MM.1S (cell line): ENCODE results near the gene DPH3.

Experiments
- DNase-seq: peaks from one replicate; pipeline ENCODE4 v3.0.0-alpha.2; 2015
- H2AFZ ChIP-seq: fragments of 300-600 bp; sonication (generic); 2 replicates; pipeline ENCODE4 v1.6.0; 2016; ENCODE audit warnings: antibody characterized with exemption, low read length
- H3F3A ChIP-seq: fragments of 300-600 bp; sonication (generic); 2 replicates; pipeline ENCODE4 v1.6.1; 2016; ENCODE audit warnings: mild to moderate bottlenecking, antibody characterized with exemption, low read length, moderate library complexity, mixed read lengths; ENCODE audit not compliant: insufficient read depth
- H3K27ac ChIP-seq: fragments of 300-600 bp; sonication (generic); 2 replicates; pipeline ENCODE4 v1.5.1; 2016; ENCODE audit warnings: mild to moderate bottlenecking, low read length
- H3K27me3 ChIP-seq: fragments of 300-600 bp; sonication (generic); replicated peaks from 2 replicates; pipeline ENCODE4 v1.6.0; 2016; ENCODE audit warnings: low read length; ENCODE audit not compliant: insufficient read depth
- H3K36me3 ChIP-seq: fragments of 300-600 bp; sonication (generic); replicated peaks from 2 replicates; pipeline ENCODE4 v1.6.1; 2016; ENCODE audit warnings: mild to moderate bottlenecking, low read length, mixed read lengths; ENCODE audit not compliant: insufficient read depth
- H3K4me1 ChIP-seq: fragments of 300-600 bp; sonication (generic); 2 replicates; pipeline ENCODE4 v1.6.1; 2016; ENCODE audit warnings: low read length, mixed read lengths
- H3K4me2 ChIP-seq: fragments of 300-600 bp; sonication (generic); 2 replicates; pipeline ENCODE4 v1.6.0; 2016; ENCODE audit warnings: low read depth, low read length
- H3K4me3 ChIP-seq: fragments of 300-600 bp; sonication (generic); 2 replicates; pipeline ENCODE4 v1.5.1; 2016; ENCODE audit warnings: low read length, mixed read lengths
- H3K79me2 ChIP-seq: fragments of 300-600 bp; sonication (generic); 2 replicates; pipeline ENCODE4 v1.6.1; 2016; ENCODE audit warnings: mixed run types, low read length, mixed read lengths
- H3K9ac ChIP-seq: fragments of 300-600 bp; sonication (generic); 2 replicates; pipeline ENCODE4 v1.6.1; 2016; ENCODE audit warnings: low read length, mixed read lengths
- H3K9me2 ChIP-seq: fragments of 300-600 bp; sonication (generic); replicated peaks from 2 replicates; pipeline ENCODE4 v1.6.1; 2016; ENCODE audit warnings: mild to moderate bottlenecking, low read length, mixed read lengths; ENCODE audit not compliant: insufficient read depth
- H3K9me3 ChIP-seq: fragments of 300-600 bp; sonication (generic); replicated peaks from 2 replicates; pipeline ENCODE4 v1.6.1; 2016; ENCODE audit warnings: mild to moderate bottlenecking, low read length, mixed read lengths; ENCODE audit not compliant: insufficient read depth
- H4K20me1 ChIP-seq: fragments of 300-600 bp; sonication (generic); 2 replicates; pipeline ENCODE4 v1.6.1; 2016; ENCODE audit warnings: mild to moderate bottlenecking, low read length, moderate library complexity, mixed read lengths; ENCODE audit not compliant: insufficient read depth
- CTCF ChIP-seq: fragments of 300-600 bp; sonication (generic); IDR thresholded peaks from 2 replicates; pipeline ENCODE4 v1.5.1; 2016; ENCODE audit warnings: antibody characterized with exemption, low read length, mixed read lengths
- EZH2 ChIP-seq: fragments of 300-600 bp; sonication (generic); optimal IDR thresholded peaks from 2 replicates; pipeline ENCODE3; 2017; ENCODE audit warnings: low read depth, mild to moderate bottlenecking, antibody characterized with exemption, low read length, mixed read lengths
- EZH2phosphoT487 ChIP-seq: fragments of 300-600 bp; sonication (generic); IDR thresholded peaks from 2 replicates; pipeline ENCODE4 v1.6.1; 2018; ENCODE audit warnings: antibody characterized with exemption, low read length

The DPH3 gene

GRCh38 chr3:16253601-16254000 lies 11.1 kb downstream of the DPH3 start:
- Histone ChIP-seq H3K36me3 (no peaks in the 10 kb centered on the region), H3K9ac (no peak overlapping the region), H3K9me3 (no peaks in the 10 kb centered on the region), H4K20me1 (no peaks in the 10 kb centered on the region), H3K27me3 (no peaks in the 10 kb centered on the region), H3K27ac (no peak overlapping the region), H2AFZ (no peak overlapping the region), H3K4me1 (no peaks in the 10 kb centered on the region), H3K4me2 (no peak overlapping the region), H3F3A (no peaks in the 10 kb centered on the region), H3K9me2 (no peaks in the 10 kb centered on the region), H3K4me3 (no peak overlapping the region), H3K79me2 (no peaks in the 10 kb centered on the region)
- DNase-seq: no peak
- no peak for TF ChIP-seq EZH2

DNA sequence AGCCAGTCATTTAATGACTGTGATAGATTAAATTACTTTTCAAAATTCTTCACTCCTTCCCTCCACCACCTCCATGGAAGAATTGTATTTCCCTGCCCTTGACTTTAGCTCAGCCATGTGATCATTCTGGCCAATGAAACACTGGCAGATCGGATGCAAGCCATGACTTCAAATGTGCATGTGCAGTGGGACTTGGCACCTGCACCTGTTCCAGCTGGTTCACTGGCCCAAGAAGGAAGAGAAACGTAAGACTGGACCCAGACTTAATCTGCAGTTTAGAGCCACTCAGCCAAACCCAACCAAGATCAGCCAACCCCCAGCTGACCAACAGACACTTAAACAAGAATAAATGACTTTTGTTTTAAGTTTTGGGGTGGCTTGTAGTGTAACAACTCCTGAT lies 11.8 kb downstream of the DPH3 start:
- H3K9me3 ChIP-seq: no peaks in the 10 kb centered on the region
- H3K9ac ChIP-seq: no peak overlapping the region
- H3K9me2 ChIP-seq: no peaks in the 10 kb centered on the region
- no peaks in the 10 kb centered on the region for H3K79me2 ChIP-seq
- no peak overlapping the region for H3K4me2 ChIP-seq
- no peak overlapping the region for H3K27ac ChIP-seq
- no peak for TF ChIP-seq EZH2
- TF ChIP-seq CTCF: no peak
- H3K27me3 ChIP-seq: no peaks in the 10 kb centered on the region
- H4K20me1 ChIP-seq: no peaks in the 10 kb centered on the region
- no peak overlapping the region for H3K4me3 ChIP-seq
- no peaks in the 10 kb centered on the region for H3F3A ChIP-seq
- DNase-seq: no peak
- H2AFZ ChIP-seq: no peak overlapping the region
- no peaks in the 10 kb centered on the region for H3K36me3 ChIP-seq
- no peaks in the 10 kb centered on the region for H3K4me1 ChIP-seq

GRCh38 chr3:16252243-16252978 lies 12.3 kb downstream of the DPH3 start:
- Histone ChIP-seq H3K27ac (no peak overlapping the region), H3K27me3 (no peaks in the 10 kb centered on the region), H3K4me1 (no peaks in the 10 kb centered on the region), H3K79me2 (no peaks in the 10 kb centered on the region), H4K20me1 (no peaks in the 10 kb centered on the region), H3K9me3 (no peaks in the 10 kb centered on the region), H3K4me2 (no peak overlapping the region), H3K9ac (no peak overlapping the region), H3K9me2 (no peaks in the 10 kb centered on the region), H3F3A (no peaks in the 10 kb centered on the region), H3K4me3 (no peak overlapping the region), H3K36me3 (no peaks in the 10 kb centered on the region), H2AFZ (no peak overlapping the region)
- TF ChIP-seq CTCF: no peak
- no peak for DNase-seq

DNA sequence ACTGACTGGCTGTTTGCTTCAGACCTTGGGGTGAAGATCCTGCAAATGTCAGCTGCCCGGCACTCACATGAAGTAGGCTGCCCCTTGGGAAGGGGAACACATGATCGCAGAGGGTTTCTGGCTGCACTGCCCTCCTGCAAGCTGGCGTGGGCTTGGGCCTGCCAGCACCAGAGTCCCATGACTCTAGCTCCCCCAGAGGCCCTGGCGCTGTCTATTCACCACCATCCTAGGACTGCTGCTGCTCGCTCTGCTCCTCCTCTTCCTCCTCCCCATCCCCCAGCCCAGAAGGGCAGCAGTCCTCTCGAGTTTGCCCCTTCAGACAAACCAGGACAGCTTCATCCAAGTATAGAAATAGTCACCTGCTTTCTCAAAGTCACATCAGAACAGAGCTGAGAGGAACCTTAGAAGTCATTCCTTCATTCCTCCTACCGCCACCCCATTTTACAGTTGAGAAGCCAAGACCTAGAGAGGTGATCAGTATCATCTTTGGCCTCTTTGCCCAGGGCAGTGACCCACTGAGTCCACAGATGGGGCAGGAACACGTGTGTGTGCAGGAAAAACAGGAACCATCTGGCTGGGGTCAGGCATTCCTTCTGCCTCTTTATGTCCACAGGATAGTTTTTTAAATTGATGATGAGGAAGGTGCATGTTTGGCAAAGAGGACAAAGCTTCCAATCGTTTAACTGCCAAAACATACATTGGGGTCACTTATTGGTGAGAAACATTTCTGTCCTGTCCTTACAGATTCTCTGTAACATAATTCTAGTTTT lies 13.2 kb downstream of the DPH3 start:
- Histone ChIP-seq H3K27me3 (no peaks in the 10 kb centered on the region), H3K9me3 (no peaks in the 10 kb centered on the region), H3K79me2 (no peaks in the 10 kb centered on the region), H3K36me3 (no peaks in the 10 kb centered on the region), H3K9ac (no peak overlapping the region), H3K4me1 (no peaks in the 10 kb centered on the region), H3K9me2 (no peaks in the 10 kb centered on the region), H4K20me1 (no peaks in the 10 kb centered on the region), H3K27ac (no peak overlapping the region), H3K4me2 (no peak overlapping the region), H3K4me3 (no peak overlapping the region), H3F3A (no peaks in the 10 kb centered on the region), H2AFZ (no peak overlapping the region)
- no peak for TF ChIP-seq EZH2phosphoT487
- TF ChIP-seq EZH2: no peak
- no peak for TF ChIP-seq CTCF
- no peak for DNase-seq
